Measurements from ENCODE around the gene FGF21.

The FGF21 gene

GRCh38 chr19:48731452-48731851 lies 23.9 kb upstream of the FGF21 start:
- no peak overlapping the region for H3K4me3 ChIP-seq (ENCODE audit: low read length)
- no peak for TF ChIP-seq CTCF (IDR thresholded peaks at IDR 0.05; ENCODE audit: insufficient read depth, low read depth, low read length, missing control alignments)
- no peak for DNase-seq (ENCODE audit: low read depth)

- no peak for TF ChIP-seq CTCF (IDR thresholded peaks at IDR 0.05; ENCODE audit: insufficient read depth, low read depth, low read length, missing control alignments)
- H3K4me3 ChIP-seq (ENCODE audit: low read length): no peak overlapping the region
- DNase-seq (ENCODE audit: low read depth): no peak
These were observed 20.7 kb upstream of the FGF21 start for GRCh38 chr19:48734625-48735024.

- TF ChIP-seq CTCF (IDR thresholded peaks at IDR 0.05; ENCODE audit: insufficient read depth, low read depth, low read length, missing control alignments): no peak
- peak overlapping the region; percentile 36 for H3K4me3 ChIP-seq (ENCODE audit: low read length)
- DNase-seq (ENCODE audit: low read depth): peak; percentile 75
These were observed 20.2 kb upstream of the FGF21 start for GRCh38 chr19:48735031-48735615.

GRCh38 chr19:48737360-48737998 lies 17.8 kb upstream of the FGF21 start:
- DNase-seq (ENCODE audit: low read depth): no peak
- TF ChIP-seq CTCF (IDR thresholded peaks at IDR 0.05; ENCODE audit: insufficient read depth, low read depth, low read length, missing control alignments): no peak
- no peak overlapping the region for H3K4me3 ChIP-seq (ENCODE audit: low read length)

GRCh38 chr19:48738557-48739403 lies 16.5 kb upstream of the FGF21 start:
- H3K4me3 ChIP-seq (ENCODE audit: low read length): peak overlapping the region; percentile 32
- peak; percentile 9 for TF ChIP-seq CTCF (IDR thresholded peaks at IDR 0.05; ENCODE audit: insufficient read depth, low read depth, low read length, missing control alignments)
- peak; percentile 95 for DNase-seq (ENCODE audit: low read depth)

GRCh38 chr19:48739404-48740163 lies 15.7 kb upstream of the FGF21 start:
- peak overlapping the region; percentile 32 for H3K4me3 ChIP-seq (ENCODE audit: low read length)
- TF ChIP-seq CTCF (IDR thresholded peaks at IDR 0.05; ENCODE audit: insufficient read depth, low read depth, low read length, missing control alignments): no peak
- DNase-seq (ENCODE audit: low read depth): no peak

Data from epithelial cell of esophagus (primary cell).